ENCODE results near the gene CALHM5. TPM values are rescaled to one million over a fixed set of nuclear protein-coding genes. Genes with fewer than 3 reads are reported as not detected.
A peak's percentile ranks its signal among the peaks of the same experiment; 100 is the strongest.

The CALHM5 gene
- total RNA-seq, 1 donor from 2014 or later = not detected

DNA sequence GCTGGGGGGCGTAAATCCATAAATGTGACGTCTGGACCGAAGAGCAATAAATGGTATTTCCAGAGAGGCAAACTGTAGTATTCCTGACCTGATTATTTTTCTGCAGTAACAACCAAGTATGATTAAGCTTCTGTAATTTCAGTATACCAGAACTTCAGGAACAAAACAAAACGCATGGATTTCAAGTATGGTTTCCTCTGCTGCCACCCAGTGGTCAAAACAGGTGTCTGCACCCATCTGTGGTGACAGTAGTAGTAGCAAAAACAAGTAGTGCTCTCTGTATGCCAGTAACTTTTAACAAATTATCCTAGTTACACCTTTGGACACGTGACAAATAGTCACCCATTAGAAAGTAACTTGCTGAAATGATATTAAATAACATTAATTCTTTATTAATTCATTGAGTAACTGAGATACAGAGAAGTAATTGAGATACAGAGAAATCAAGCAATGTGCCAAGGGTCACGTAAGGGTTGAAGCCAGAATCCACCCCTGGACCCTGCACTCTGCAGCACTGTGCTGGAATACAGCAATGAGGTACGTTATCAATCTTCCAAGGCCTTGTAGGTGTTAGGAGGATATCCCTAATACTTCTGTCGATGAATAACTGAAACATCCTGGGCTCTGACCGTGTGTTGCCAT is 50.1 kb downstream of the CALHM5 start:
- ATAC-seq (ENCODE audit: low read depth) (peak; percentile 81), DNase-seq (peak; percentile 37)
- TF ChIP-seq, protein P1, sequence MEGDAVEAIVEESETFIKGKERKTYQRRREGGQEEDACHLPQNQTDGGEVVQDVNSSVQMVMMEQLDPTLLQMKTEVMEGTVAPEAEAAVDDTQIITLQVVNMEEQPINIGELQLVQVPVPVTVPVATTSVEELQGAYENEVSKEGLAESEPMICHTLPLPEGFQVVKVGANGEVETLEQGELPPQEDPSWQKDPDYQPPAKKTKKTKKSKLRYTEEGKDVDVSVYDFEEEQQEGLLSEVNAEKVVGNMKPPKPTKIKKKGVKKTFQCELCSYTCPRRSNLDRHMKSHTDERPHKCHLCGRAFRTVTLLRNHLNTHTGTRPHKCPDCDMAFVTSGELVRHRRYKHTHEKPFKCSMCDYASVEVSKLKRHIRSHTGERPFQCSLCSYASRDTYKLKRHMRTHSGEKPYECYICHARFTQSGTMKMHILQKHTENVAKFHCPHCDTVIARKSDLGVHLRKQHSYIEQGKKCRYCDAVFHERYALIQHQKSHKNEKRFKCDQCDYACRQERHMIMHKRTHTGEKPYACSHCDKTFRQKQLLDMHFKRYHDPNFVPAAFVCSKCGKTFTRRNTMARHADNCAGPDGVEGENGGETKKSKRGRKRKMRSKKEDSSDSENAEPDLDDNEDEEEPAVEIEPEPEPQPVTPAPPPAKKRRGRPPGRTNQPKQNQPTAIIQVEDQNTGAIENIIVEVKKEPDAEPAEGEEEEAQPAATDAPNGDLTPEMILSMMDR (IDR thresholded peaks at IDR 0.05) = peak; percentile 50
- intact Hi-C loops (cut with micrococcal nuclease) = loop anchor here (1.0 kb wide), 4 partner anchors 25 to 343 kb away; no protein-coding TSS in a partner anchor
- CTCF ChIA-PET = interaction anchor here (0.8 to 3.5 kb wide), 21 partner anchors 9 to 444 kb away, joined by 3 to 40 read pairs (median 4); partner anchors contain the start of gene RWDD1
- Mint-ChIP-seq H3K4me3 (no peak overlapping the region), H3K9me3 (no peaks in the 10 kb centered on the region), H3K27me3 (peaks cover 14% of the 10 kb centered on the region), H3K4me1 (peaks cover 2% of the 10 kb centered on the region), H3K36me3 (ENCODE audit: low read depth) (no peaks in the 10 kb centered on the region), H3K27ac (no peak overlapping the region)
- POLR2A ChIA-PET = interaction anchor here (1.0 kb wide), 2 partner anchors 10 to 342 kb away, joined by 4 to 9 read pairs; partner anchors contain the start of gene RWDD1

DNA sequence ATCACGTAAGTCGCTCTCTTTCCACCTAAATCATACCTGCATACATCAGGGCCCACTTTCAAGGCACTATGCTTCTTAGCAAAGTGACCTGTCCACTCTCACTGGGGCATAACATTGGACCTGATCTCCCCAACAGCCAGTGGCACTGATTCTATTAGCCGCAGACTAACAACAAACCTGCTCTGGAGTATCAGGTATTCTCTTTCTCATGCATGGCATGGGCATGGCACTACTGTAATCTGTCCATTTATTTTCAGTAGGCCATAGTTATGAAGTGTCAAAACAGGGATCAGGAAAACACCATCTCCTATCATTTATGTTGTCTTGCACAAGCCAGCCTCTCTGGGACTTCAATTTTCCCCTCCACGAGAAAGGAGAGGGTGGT is 50.6 kb downstream of the CALHM5 start:
- no peak overlapping the region for H3K4me3 Mint-ChIP-seq
- no peak for ATAC-seq (ENCODE audit: low read depth)
- H3K27ac Mint-ChIP-seq = no peak overlapping the region
- TF ChIP-seq, protein P1 (IDR thresholded peaks at IDR 0.05) = no peak
- DNase-seq = no peak
- no peaks in the 10 kb centered on the region for H3K36me3 Mint-ChIP-seq (ENCODE audit: low read depth)
- peaks cover 2% of the 10 kb centered on the region for H3K4me1 Mint-ChIP-seq
- intact Hi-C loops (cut with micrococcal nuclease) = no loop called here
- H3K27me3 Mint-ChIP-seq = peaks cover 14% of the 10 kb centered on the region
- ChIA-PET POLR2A (interaction anchor here (1.3 kb wide), 1 partner anchor 9 kb away, joined by 4 read pairs; the partner anchor contains the start of gene RWDD1), CTCF (interaction anchor here (1.0 to 2.7 kb wide), 5 partner anchors 9 to 309 kb away, joined by 3 to 15 read pairs (median 5); partner anchors contain the start of genes RWDD1 and TSPYL4)
- H3K9me3 Mint-ChIP-seq = no peaks in the 10 kb centered on the region

DNA sequence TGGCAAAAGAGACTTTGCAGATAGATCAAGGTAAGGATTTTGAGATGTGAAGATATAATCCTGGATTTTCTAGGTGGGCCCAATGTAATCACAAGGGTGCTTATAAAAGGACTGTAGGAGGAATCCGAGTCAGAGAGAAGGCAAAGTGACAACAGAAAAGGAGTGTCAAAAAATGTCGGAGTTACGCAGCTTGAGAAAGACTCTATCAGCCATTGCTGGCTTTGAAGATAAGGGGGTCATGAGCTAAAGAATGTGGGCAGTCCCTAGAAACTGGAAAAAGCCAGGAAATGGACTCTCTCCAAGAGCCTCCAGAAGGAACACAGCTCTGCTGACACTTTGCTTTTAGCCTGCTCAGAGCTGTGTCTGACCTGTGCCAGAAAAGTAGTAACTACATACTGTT is 51.2 kb downstream of the CALHM5 start:
- Mint-ChIP-seq H3K27me3 (peaks cover 14% of the 10 kb centered on the region), H3K36me3 (ENCODE audit: low read depth) (no peaks in the 10 kb centered on the region), H3K27ac (no peak overlapping the region), H3K4me3 (no peak overlapping the region), H3K9me3 (no peaks in the 10 kb centered on the region), H3K4me1 (peaks cover 2% of the 10 kb centered on the region)
- POLR2A ChIA-PET = interaction anchor here (1.2 to 1.3 kb wide), 2 partner anchors 8 to 283 kb away, joined by 4 read pairs; partner anchors contain the start of genes RWDD1 and TSPYL1
- TF ChIP-seq, protein P1 (IDR thresholded peaks at IDR 0.05) = no peak
- intact Hi-C loops (cut with micrococcal nuclease) = no loop called here
- CTCF ChIA-PET = interaction anchor here (0.7 to 2.7 kb wide), 11 partner anchors 8 to 309 kb away, joined by 3 to 15 read pairs (median 4); partner anchors contain the start of genes RWDD1 and TSPYL4
- no peak for DNase-seq
- ATAC-seq (ENCODE audit: low read depth) = no peak

DNA sequence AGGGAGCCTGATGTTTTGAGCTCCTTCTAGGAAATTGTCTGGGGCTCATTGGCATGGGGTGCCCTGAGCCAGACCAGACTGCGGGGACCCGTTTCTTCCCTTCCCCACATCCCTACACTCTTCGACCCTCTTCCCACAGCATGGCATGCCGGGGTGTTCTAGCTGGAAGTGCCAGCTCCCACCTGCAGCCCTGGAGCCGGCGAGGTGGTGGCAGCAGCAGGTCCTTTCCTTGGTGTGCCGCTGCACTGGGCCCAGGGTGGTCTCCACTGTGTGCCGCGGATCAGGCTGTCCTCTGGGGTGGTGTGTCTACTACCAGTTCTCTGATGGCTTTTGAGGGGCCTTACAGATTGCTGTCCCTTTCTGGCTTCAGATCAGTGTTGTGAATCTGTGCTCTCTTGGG is 52.4 kb downstream of the CALHM5 start:
- no peaks in the 10 kb centered on the region for H3K36me3 Mint-ChIP-seq (ENCODE audit: low read depth)
- ATAC-seq (ENCODE audit: low read depth) = no peak
- peaks cover 14% of the 10 kb centered on the region for H3K27me3 Mint-ChIP-seq
- ChIA-PET POLR2A (interaction anchor here (1.2 kb wide), 1 partner anchor 284 kb away, joined by 4 read pairs; the partner anchor contains the start of gene TSPYL1), CTCF (interaction anchor here (0.9 to 2.7 kb wide), 7 partner anchors 7 to 295 kb away, joined by 3 to 15 read pairs (median 5); partner anchors contain the start of gene RWDD1)
- intact Hi-C loops (cut with micrococcal nuclease) = no loop called here
- DNase-seq = no peak
- no peak overlapping the region for H3K4me3 Mint-ChIP-seq
- peaks cover 3% of the 10 kb centered on the region for H3K4me1 Mint-ChIP-seq
- H3K27ac Mint-ChIP-seq = no peak overlapping the region
- no peaks in the 10 kb centered on the region for H3K9me3 Mint-ChIP-seq
- TF ChIP-seq, protein P1 (IDR thresholded peaks at IDR 0.05) = no peak

DNA sequence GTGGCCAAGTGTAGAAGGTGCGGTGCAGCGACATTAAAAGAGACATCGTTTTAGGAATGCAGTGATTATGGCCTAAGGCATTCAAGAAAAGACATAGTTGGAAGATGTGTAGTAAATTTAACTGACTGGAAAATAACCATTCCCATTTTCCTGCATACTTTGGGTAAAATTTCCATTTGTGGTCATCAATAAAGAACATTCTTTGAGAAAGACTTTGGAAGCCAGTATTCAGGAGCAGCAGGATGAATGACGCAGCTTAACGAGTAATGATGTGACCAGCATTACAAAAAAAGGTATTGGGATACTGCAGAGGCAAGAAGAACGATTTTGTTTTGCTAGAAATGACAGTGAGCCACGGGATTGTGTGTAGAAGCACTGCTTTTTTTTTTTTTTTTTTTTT is 52.9 kb downstream of the CALHM5 start:
- POLR2A ChIA-PET = no interaction called here
- ATAC-seq (ENCODE audit: low read depth) (no peak), DNase-seq (no peak)
- peaks cover 8% of the 10 kb centered on the region for H3K4me1 Mint-ChIP-seq
- no peaks in the 10 kb centered on the region for H3K9me3 Mint-ChIP-seq
- H3K4me3 Mint-ChIP-seq = no peak overlapping the region
- TF ChIP-seq, protein P1 (IDR thresholded peaks at IDR 0.05) = no peak
- H3K27ac Mint-ChIP-seq = no peak overlapping the region
- CTCF ChIA-PET = interaction anchor here (1.0 to 2.7 kb wide), 3 partner anchors 10 to 296 kb away, joined by 3 to 15 read pairs (median 4); no protein-coding TSS in a partner anchor
- H3K27me3 Mint-ChIP-seq = peaks cover 14% of the 10 kb centered on the region
- intact Hi-C loops (cut with micrococcal nuclease) = no loop called here
- no peaks in the 10 kb centered on the region for H3K36me3 Mint-ChIP-seq (ENCODE audit: low read depth)

Data from activated B cell treated with CpG ODN at 0.5 μM for 24 hours (primary cell).